BE2C (cell line): Measurements from ENCODE around the gene GAS6.
A peak's percentile ranks its signal among the peaks of the same experiment; 100 is the strongest.

Source experiments
- DNase-seq: peaks from one replicate; pipeline ENCODE4 v3.0.0-alpha.2; 2020
- H3K27me3 ChIP-seq: fragments of 250-450 bp; sonication (Bioruptor Pico); 2 replicates; pipeline ENCODE4 v1.5.1; 2020; ENCODE audit warnings: mild to moderate bottlenecking
- H3K36me3 ChIP-seq: fragments of 250-450 bp; sonication (Bioruptor Pico); 2 replicates; pipeline ENCODE4 v1.5.1; 2020; ENCODE audit warnings: mild to moderate bottlenecking
- H3K4me1 ChIP-seq: fragments of 250-450 bp; sonication (Bioruptor Pico); 2 replicates; pipeline ENCODE4 v1.5.1; 2020
- H3K4me3 ChIP-seq: 2 replicates; pipeline ENCODE4 v1.5.1; 2011; ENCODE audit warnings: low read depth, low read length
- H3K9me3 ChIP-seq: fragments of 250-450 bp; sonication (Bioruptor Pico); 2 replicates; pipeline ENCODE4 v1.5.1; 2020
- CTCF ChIP-seq: IDR thresholded peaks from 2 replicates; pipeline ENCODE4 v1.5.1; 2012; ENCODE audit warnings: mild to moderate bottlenecking, low read depth, low read length

The GAS6 gene

GRCh38 chr13:113905018-113905417, 41.1 kb upstream of the GAS6 start:
- Histone ChIP-seq H3K4me1 (peaks cover 6% of the 10 kb centered on the region; the same call in 1 of the 2 replicates), H3K27me3 (peaks cover 24% of the 10 kb centered on the region), H3K9me3 (no peaks in the 10 kb centered on the region), H3K4me3 (no peak overlapping the region), H3K36me3 (no peaks in the 10 kb centered on the region)
- no peak for TF ChIP-seq CTCF
- no peak for DNase-seq

- TF ChIP-seq CTCF: peak; percentile 88
- Histone ChIP-seq H3K4me3 (no peak overlapping the region), H3K9me3 (no peaks in the 10 kb centered on the region), H3K4me1 (peaks cover 6% of the 10 kb centered on the region; the same call in 1 of the 2 replicates), H3K27me3 (peaks cover 18% of the 10 kb centered on the region), H3K36me3 (no peaks in the 10 kb centered on the region)
- peak; percentile 73 for DNase-seq
Observed at GRCh38 chr13:113904411-113904810, 40.5 kb upstream of the GAS6 start.

- no peak for DNase-seq
- Histone ChIP-seq H3K4me3 (no peak overlapping the region), H3K36me3 (no peaks in the 10 kb centered on the region), H3K27me3 (peaks cover 13% of the 10 kb centered on the region), H3K9me3 (no peaks in the 10 kb centered on the region), H3K4me1 (peaks cover 6% of the 10 kb centered on the region; the same call in 1 of the 2 replicates)
- no peak for TF ChIP-seq CTCF
Observed at GRCh38 chr13:113903912-113904311, 40.0 kb upstream of the GAS6 start.

GRCh38 chr13:113902986-113903775, 39.3 kb upstream of the GAS6 start:
- H3K36me3 ChIP-seq: no peaks in the 10 kb centered on the region
- H3K9me3 ChIP-seq: no peaks in the 10 kb centered on the region
- no peak for DNase-seq
- H3K4me1 ChIP-seq: peaks cover 6% of the 10 kb centered on the region; the same call in 1 of the 2 replicates
- H3K27me3 ChIP-seq: peaks cover 6% of the 10 kb centered on the region
- no peak for TF ChIP-seq CTCF
- no peak overlapping the region for H3K4me3 ChIP-seq

- Histone ChIP-seq H3K27me3 (no peaks in the 10 kb centered on the region), H3K4me3 (no peak overlapping the region), H3K4me1 (peaks cover 6% of the 10 kb centered on the region; the same call in 1 of the 2 replicates), H3K36me3 (no peaks in the 10 kb centered on the region), H3K9me3 (no peaks in the 10 kb centered on the region)
- DNase-seq: no peak
- no peak for TF ChIP-seq CTCF
Observed at GRCh38 chr13:113902481-113902880, 38.6 kb upstream of the GAS6 start.

GRCh38 chr13:113901642-113902041, 37.8 kb upstream of the GAS6 start:
- Histone ChIP-seq H3K9me3 (no peaks in the 10 kb centered on the region), H3K27me3 (no peaks in the 10 kb centered on the region), H3K4me3 (no peak overlapping the region), H3K36me3 (no peaks in the 10 kb centered on the region), H3K4me1 (peaks cover 6% of the 10 kb centered on the region; the same call in 1 of the 2 replicates)
- DNase-seq: no peak
- no peak for TF ChIP-seq CTCF
